ENCODE results near the gene OR52N1.

OR52N1 gene

GRCh38 chr11:5791165-5791564, at the start of gene OR52N1:
Gene OR52N1, minus strand, starts transcription at chr11:5791265. Its CDS starts 2,449 bp downstream, at chr11:5788816.
- no peaks in the 10 kb centered on the region for H3K9me3 Mint-ChIP-seq
- H3K4me1 Mint-ChIP-seq (ENCODE audit: low read depth) = no peaks in the 10 kb centered on the region

DNA sequence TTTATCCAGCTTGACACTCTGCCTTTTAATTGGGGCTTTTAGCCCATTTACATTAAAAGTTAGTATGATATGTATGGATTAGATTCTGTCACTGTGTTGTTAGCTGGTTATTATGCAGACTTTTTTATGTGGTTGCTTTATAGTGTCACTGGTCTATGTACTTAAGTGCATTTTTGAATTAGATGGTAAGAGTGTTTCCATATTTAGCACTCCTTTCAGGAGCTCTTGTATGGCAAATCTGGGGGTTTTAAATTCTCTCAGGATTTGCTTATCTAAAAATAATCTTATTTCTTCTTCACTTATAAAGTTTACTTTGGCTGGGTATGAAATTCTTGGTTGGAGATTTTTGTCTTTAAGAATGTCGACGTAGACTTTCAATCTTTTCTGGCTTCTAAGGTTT, 46.6 kb upstream of the OR52N1 start:
- intact Hi-C loops (cut with micrococcal nuclease) = no loop called here
- H3K9me3 Mint-ChIP-seq = peaks cover 14% of the 10 kb centered on the region
- no peaks in the 10 kb centered on the region for H3K36me3 Mint-ChIP-seq (ENCODE audit: low read depth)
- H3K27ac Mint-ChIP-seq = no peak overlapping the region
- H3K4me1 Mint-ChIP-seq (ENCODE audit: low read depth) = no peaks in the 10 kb centered on the region
- no peak overlapping the region for H3K4me3 Mint-ChIP-seq
- H3K27me3 Mint-ChIP-seq = no peaks in the 10 kb centered on the region

More at GRCh38 chr11:5791165-5791564, at the start of gene OR52N1:
- Mint-ChIP-seq H3K36me3 (ENCODE audit: low read depth) (no peaks in the 10 kb centered on the region), H3K27ac (no peak within 1 kb of the TSS), H3K27me3 (no peaks in the 10 kb centered on the region), H3K4me3 (no peak within 1 kb of the TSS)
- intact Hi-C loops (cut with micrococcal nuclease) = loop anchor here (10.0 kb wide), 1 partner anchor 46 kb away; no protein-coding TSS in a partner anchor

DNA sequence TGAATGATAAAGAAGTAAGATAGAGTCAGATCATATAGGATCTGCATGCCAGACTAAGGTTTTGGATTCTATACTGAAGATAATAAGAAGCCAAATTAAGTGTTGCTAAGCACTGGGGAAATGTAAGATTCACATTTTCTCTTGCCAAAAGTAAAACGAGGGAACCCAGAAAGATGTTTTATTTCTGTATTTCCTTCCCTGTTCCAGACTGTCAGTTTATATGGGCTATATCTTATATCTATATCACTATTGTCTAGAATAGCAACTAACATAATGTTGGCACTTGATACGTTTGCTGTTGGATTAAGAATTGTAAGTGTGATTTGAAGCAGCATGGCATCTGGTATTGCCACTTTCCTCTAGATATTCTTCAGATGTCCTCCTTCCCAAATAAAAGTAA, 42.4 kb upstream of the OR52N1 start:
- no peaks in the 10 kb centered on the region for H3K36me3 Mint-ChIP-seq (ENCODE audit: low read depth)
- H3K9me3 Mint-ChIP-seq = peaks cover 9% of the 10 kb centered on the region
- H3K4me1 Mint-ChIP-seq (ENCODE audit: low read depth) = no peaks in the 10 kb centered on the region
- no peak overlapping the region for H3K4me3 Mint-ChIP-seq
- H3K27ac Mint-ChIP-seq = no peak overlapping the region
- H3K27me3 Mint-ChIP-seq = no peaks in the 10 kb centered on the region
- intact Hi-C loops (cut with micrococcal nuclease) = no loop called here

- H3K9me3 Mint-ChIP-seq = peaks cover 9% of the 10 kb centered on the region
- H3K27me3 Mint-ChIP-seq = no peaks in the 10 kb centered on the region
- H3K4me3 Mint-ChIP-seq = no peak overlapping the region
- H3K4me1 Mint-ChIP-seq (ENCODE audit: low read depth) = no peaks in the 10 kb centered on the region
- intact Hi-C loops (cut with micrococcal nuclease) = no loop called here
- no peaks in the 10 kb centered on the region for H3K36me3 Mint-ChIP-seq (ENCODE audit: low read depth)
- no peak overlapping the region for H3K27ac Mint-ChIP-seq
These were observed 40.2 kb upstream of the OR52N1 start for GRCh38 chr11:5831196-5831829.

GRCh38 chr11:5818245-5818886, 27.3 kb upstream of the OR52N1 start:
- peaks cover 22% of the 10 kb centered on the region for H3K4me1 Mint-ChIP-seq (ENCODE audit: low read depth)
- peaks cover 9% of the 10 kb centered on the region for H3K9me3 Mint-ChIP-seq
- H3K4me3 Mint-ChIP-seq = no peak overlapping the region
- H3K27me3 Mint-ChIP-seq = no peaks in the 10 kb centered on the region
- H3K27ac Mint-ChIP-seq = no peak overlapping the region
- H3K36me3 Mint-ChIP-seq (ENCODE audit: low read depth) = no peaks in the 10 kb centered on the region
- intact Hi-C loops (cut with micrococcal nuclease) = no loop called here

GRCh38 chr11:5815534-5815933, 24.5 kb upstream of the OR52N1 start:
- no peak overlapping the region for H3K27ac Mint-ChIP-seq
- intact Hi-C loops (cut with micrococcal nuclease) = no loop called here
- H3K4me1 Mint-ChIP-seq (ENCODE audit: low read depth) = peaks cover 23% of the 10 kb centered on the region
- no peaks in the 10 kb centered on the region for H3K36me3 Mint-ChIP-seq (ENCODE audit: low read depth)
- H3K9me3 Mint-ChIP-seq = peaks cover 9% of the 10 kb centered on the region
- no peak overlapping the region for H3K4me3 Mint-ChIP-seq
- H3K27me3 Mint-ChIP-seq = no peaks in the 10 kb centered on the region

DNA sequence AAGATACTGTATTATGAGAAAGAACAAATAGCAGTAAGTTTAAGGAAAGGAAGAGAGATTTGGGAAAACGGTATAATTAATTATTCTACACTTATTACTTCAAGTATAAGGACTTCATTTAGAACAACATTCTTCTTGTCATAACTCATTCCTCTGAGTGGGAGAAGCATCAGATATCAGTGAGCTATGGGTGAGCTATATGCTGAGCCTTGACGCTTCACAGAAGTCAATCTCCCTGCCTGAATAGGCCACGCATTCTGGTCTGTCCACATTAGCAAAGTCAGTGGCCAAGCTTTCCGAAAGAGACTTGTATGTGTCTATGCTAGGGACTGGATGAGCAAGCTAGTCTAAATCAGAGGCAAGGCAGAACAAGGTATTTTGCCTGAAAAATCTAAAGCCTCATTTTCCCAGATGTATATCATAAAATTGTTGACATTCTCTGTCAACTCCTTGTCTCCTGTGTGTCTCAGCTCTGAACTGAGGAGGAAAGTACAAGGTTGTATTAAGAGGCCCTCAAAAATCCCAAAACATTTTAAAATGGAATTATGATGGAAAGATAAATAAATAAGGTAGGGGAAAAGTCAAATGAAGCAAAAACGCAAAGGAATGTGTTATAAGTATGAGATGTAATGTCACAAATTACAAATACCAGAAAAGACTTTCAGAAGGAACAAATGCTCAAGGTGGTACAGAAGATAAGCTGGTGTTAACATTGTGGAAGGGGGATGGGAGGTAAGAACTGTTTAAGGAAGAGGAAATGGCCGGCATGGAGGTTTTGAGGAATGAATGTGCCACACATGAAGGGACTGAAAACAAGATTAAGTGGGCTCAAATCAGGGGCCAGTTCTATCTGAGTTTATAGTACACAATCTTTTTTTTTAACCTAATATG, 19.1 kb upstream of the OR52N1 start:
- H3K4me1 Mint-ChIP-seq (ENCODE audit: low read depth) = peaks cover 18% of the 10 kb centered on the region
- intact Hi-C loops (cut with micrococcal nuclease) = loop anchor here (5.0 to 10.0 kb wide), 4 partner anchors 128 to 1175 kb away; partner anchors contain the start of genes OR51D1 and OR51V1
- H3K36me3 Mint-ChIP-seq (ENCODE audit: low read depth) = no peaks in the 10 kb centered on the region
- no peaks in the 10 kb centered on the region for H3K27me3 Mint-ChIP-seq
- no peak overlapping the region for H3K27ac Mint-ChIP-seq
- no peaks in the 10 kb centered on the region for H3K9me3 Mint-ChIP-seq
- H3K4me3 Mint-ChIP-seq = no peak overlapping the region

- Mint-ChIP-seq H3K9me3 (peaks cover 6% of the 10 kb centered on the region), H3K36me3 (ENCODE audit: low read depth) (no peaks in the 10 kb centered on the region), H3K4me1 (ENCODE audit: low read depth) (peaks cover 12% of the 10 kb centered on the region), H3K4me3 (peak overlapping the region; percentile 73), H3K27ac (peak overlapping the region; percentile 22), H3K27me3 (no peaks in the 10 kb centered on the region)
- intact Hi-C loops (cut with micrococcal nuclease) = loop anchor here (10.0 kb wide), 3 partner anchors 604 to 1174 kb away; partner anchors contain the start of genes OR51D1 and OR51V1
These were observed 18.1 kb upstream of the OR52N1 start for GRCh38 chr11:5809122-5809519.

GRCh38 chr11:5808500-5809121, 17.5 kb upstream of the OR52N1 start, which contains the start of gene OR52N2:
Gene OR52N2, plus strand, starts transcription at chr11:5808924. Its CDS starts 11,412 bp downstream, at chr11:5820336.
- peaks cover 12% of the 10 kb centered on the region for H3K4me1 Mint-ChIP-seq (ENCODE audit: low read depth)
- peaks cover 11% of the 10 kb centered on the region for H3K9me3 Mint-ChIP-seq
- no peaks in the 10 kb centered on the region for H3K27me3 Mint-ChIP-seq
- peak within 1 kb of the TSS; percentile 73 for H3K4me3 Mint-ChIP-seq
- intact Hi-C loops (cut with micrococcal nuclease) = loop anchor here (1.0 to 10.0 kb wide), 5 partner anchors 208 to 1174 kb away; partner anchors contain the start of genes OR51D1 and OR51V1
- no peaks in the 10 kb centered on the region for H3K36me3 Mint-ChIP-seq (ENCODE audit: low read depth)
- H3K27ac Mint-ChIP-seq = peak within 1 kb of the TSS; percentile 22

DNA sequence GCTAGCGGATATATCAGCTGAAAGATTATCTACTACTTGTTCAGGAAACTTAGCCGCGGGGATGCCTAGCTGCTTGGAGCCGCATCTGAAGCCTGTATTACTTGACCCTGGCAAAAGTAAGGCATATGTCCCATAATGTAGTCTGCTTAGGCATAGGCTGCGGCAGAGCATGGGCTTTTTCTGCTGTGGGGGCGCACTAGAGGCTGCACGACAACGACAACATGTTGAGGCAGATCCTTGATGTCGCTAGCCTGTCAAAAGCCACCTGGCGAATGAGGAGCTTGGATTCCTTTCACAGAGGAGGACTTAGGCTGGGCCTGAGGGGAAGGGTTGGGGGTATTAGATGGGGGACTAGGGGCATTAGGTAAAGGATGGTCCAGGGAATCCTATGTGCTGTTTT, 16.5 kb upstream of the OR52N1 start:
- intact Hi-C loops (cut with micrococcal nuclease) = loop anchor here (10.0 kb wide), 3 partner anchors 603 to 1173 kb away; partner anchors contain the start of genes OR51D1 and OR51V1
- H3K36me3 Mint-ChIP-seq (ENCODE audit: low read depth) = no peaks in the 10 kb centered on the region
- no peaks in the 10 kb centered on the region for H3K27me3 Mint-ChIP-seq
- H3K4me3 Mint-ChIP-seq = no peak overlapping the region
- peaks cover 20% of the 10 kb centered on the region for H3K9me3 Mint-ChIP-seq
- no peak overlapping the region for H3K27ac Mint-ChIP-seq
- H3K4me1 Mint-ChIP-seq (ENCODE audit: low read depth) = peaks cover 12% of the 10 kb centered on the region

GRCh38 chr11:5803982-5804381, 12.9 kb upstream of the OR52N1 start:
- intact Hi-C loops (cut with micrococcal nuclease) = loop anchor here (10.0 kb wide), 3 partner anchors 599 to 1169 kb away; partner anchors contain the start of genes OR51D1 and OR51V1
- Mint-ChIP-seq H3K9me3 (peaks cover 20% of the 10 kb centered on the region), H3K27ac (no peak overlapping the region), H3K4me1 (ENCODE audit: low read depth) (peaks cover under 1% of the 10 kb centered on the region), H3K27me3 (no peaks in the 10 kb centered on the region), H3K36me3 (ENCODE audit: low read depth) (no peaks in the 10 kb centered on the region), H3K4me3 (no peak overlapping the region)

DNA sequence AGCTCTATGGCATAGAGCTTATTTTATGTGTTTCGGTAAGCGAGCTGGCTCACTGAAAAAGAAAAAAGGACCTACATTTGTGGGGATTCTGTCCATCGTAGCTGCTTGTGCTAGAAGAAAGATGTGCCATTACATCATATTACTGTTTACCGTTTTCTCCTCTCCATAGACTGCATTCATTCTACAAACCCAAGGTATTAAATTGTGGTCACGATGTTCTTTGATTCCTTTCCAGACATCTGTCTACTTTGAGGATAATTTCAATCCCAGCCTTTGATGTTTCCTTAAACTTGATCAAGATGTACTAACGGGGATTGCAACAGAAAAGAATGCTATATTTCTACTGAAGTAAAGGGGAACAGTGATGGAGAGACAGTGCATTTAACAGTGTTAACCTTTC, 5.5 kb upstream of the OR52N1 start:
- Mint-ChIP-seq H3K9me3 (no peaks in the 10 kb centered on the region), H3K27me3 (no peaks in the 10 kb centered on the region), H3K4me3 (no peak overlapping the region), H3K36me3 (ENCODE audit: low read depth) (no peaks in the 10 kb centered on the region), H3K27ac (no peak overlapping the region), H3K4me1 (ENCODE audit: low read depth) (no peaks in the 10 kb centered on the region)
- intact Hi-C loops (cut with micrococcal nuclease) = loop anchor here (10.0 kb wide), 1 partner anchor 52 kb away; no protein-coding TSS in a partner anchor

DNA sequence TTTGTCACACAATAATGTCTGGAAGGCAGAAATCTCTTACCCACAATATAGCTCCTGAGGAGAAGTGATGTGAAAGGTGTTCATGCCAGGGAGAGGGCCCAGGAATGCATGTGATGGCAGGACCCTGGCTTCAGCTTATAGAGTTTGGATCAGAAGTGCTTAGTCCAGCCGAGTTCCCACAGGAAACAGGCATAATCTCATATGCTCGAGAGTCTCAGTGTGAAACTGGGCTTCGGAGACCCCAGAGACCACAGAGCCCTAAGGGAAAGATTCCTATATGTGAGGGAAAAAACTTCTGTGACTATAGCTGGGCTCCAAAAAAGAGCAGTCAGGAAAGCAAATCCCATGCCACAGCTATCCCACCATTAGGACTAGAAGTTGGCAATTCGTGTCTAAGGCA, 7.8 kb downstream of the OR52N1 start, which contains the start of gene OR52N5:
Gene OR52N5 (minus strand): TSS at position 101 of the 400 bp plus-strand sequence. CDS start 4,721 bp downstream, outside the sequence.
- intact Hi-C loops (cut with micrococcal nuclease) = no loop called here
- Mint-ChIP-seq H3K36me3 (ENCODE audit: low read depth) (no peaks in the 10 kb centered on the region), H3K4me3 (no peak within 1 kb of the TSS), H3K9me3 (no peaks in the 10 kb centered on the region), H3K27ac (no peak within 1 kb of the TSS), H3K27me3 (no peaks in the 10 kb centered on the region), H3K4me1 (ENCODE audit: low read depth) (no peaks in the 10 kb centered on the region)

Data from dendritic cell treated with granulocyte-macrophage colony-stimulating factor and Interleukin-4, amounts not matched to agents 40 ng/mL and 50 ng/mL, for 4 days (primary cell).